Liver (tissue), 9 donors: Measurements from ENCODE around the gene HOXC6. TPM values are rescaled to one million over a fixed set of nuclear protein-coding genes. Genes with fewer than 3 reads are reported as not detected.

ENCODE experiments used
- DNase-seq: peaks from one replicate; pipeline ENCODE4 v3.0.0-alpha.2; 2017; ENCODE audit warnings: low spot score
- H3K27ac ChIP-seq, 2 donors: one replicate each; pipeline ENCODE4 v1.7.0; 2013; ENCODE audit warnings: inconsistent platforms in 2 of 2, low read length in 2 of 2, control low read depth in 1 of 2, low read depth in 1 of 2, mild to moderate bottlenecking in 1 of 2
- H3K27me3 ChIP-seq, 4 donors: one replicate each; pipeline versions ENCODE4 v1.6.1 to v1.7.0; 2013; ENCODE audit warnings: low read length in 3 of 4, inconsistent platforms in 1 of 4, mild to moderate bottlenecking in 1 of 4, moderate library complexity in 1 of 4; ENCODE audit not compliant: control insufficient read depth in 4 of 4, insufficient read depth in 4 of 4
- H3K36me3 ChIP-seq, 4 donors: one replicate each; pipeline versions ENCODE4 v1.6.1 to v1.7.0; 2013; ENCODE audit warnings: low read length in 3 of 4, mild to moderate bottlenecking in 3 of 4, low read depth in 1 of 4, moderate library complexity in 1 of 4; ENCODE audit not compliant: control insufficient read depth in 4 of 4, insufficient read depth in 3 of 4
- H3K4me1 ChIP-seq, 4 donors: one replicate each; pipeline versions ENCODE4 v1.6.1 to v1.7.0; 2013; ENCODE audit warnings: low read length in 3 of 4, mild to moderate bottlenecking in 3 of 4, moderate library complexity in 1 of 4; ENCODE audit not compliant: control insufficient read depth in 4 of 4, insufficient read depth in 4 of 4
- H3K4me3 ChIP-seq, 3 donors: one replicate each; pipeline versions ENCODE4 v1.6.1 to v1.7.0; 2013; ENCODE audit warnings: low read length in 3 of 3, control low read depth in 1 of 3, low read depth in 1 of 3, mild to moderate bottlenecking in 1 of 3
- H3K9ac ChIP-seq, 2 donors: one replicate each; pipeline ENCODE4 v1.7.0; 2013; ENCODE audit warnings: low read length in 2 of 2, mild to moderate bottlenecking in 2 of 2, moderate library complexity in 2 of 2, control low read depth in 1 of 2, low read depth in 1 of 2
- H3K9me3 ChIP-seq, 4 donors: one replicate each; pipeline versions ENCODE4 v1.6.1 to v1.7.0; 2013; ENCODE audit warnings: low read length in 3 of 4; ENCODE audit not compliant: control insufficient read depth in 4 of 4
- CTCF ChIP-seq: fragments of 150-350 bp; IDR thresholded peaks from 2 replicates; pipeline ENCODE4 v1.5.1; 2017; ENCODE audit warnings: improper control_type of control experiment, low read depth, low read length; ENCODE audit not compliant: missing input control
- EGR1 ChIP-seq, 2 donors: IDR thresholded peaks; 2 replicates each; pipeline ENCODE4 v1.6.1; 2016 to 2018; ENCODE audit warnings: antibody characterized with exemption in 2 of 2, low read depth in 2 of 2
- FOXA1 ChIP-seq: IDR thresholded peaks from 2 replicates; pipeline ENCODE4 v1.6.1; 2016; ENCODE audit warnings: antibody characterized with exemption
- HNF4A ChIP-seq, 2 donors: conservative IDR thresholded peaks; 2 replicates each; pipeline ENCODE4 v1.6.1; 2016; ENCODE audit warnings: antibody characterized with exemption in 2 of 2, mild to moderate bottlenecking in 2 of 2
- JUND ChIP-seq, 2 donors: IDR thresholded peaks; 2 replicates each; pipeline ENCODE4 v1.6.1; 2016; ENCODE audit warnings: antibody characterized with exemption in 2 of 2
- NR2F2 ChIP-seq: IDR thresholded peaks from 2 replicates; pipeline ENCODE4 v1.6.1; 2016; ENCODE audit warnings: antibody characterized with exemption
- REST ChIP-seq: IDR thresholded peaks from 2 replicates; pipeline ENCODE4 v1.6.1; 2016; ENCODE audit warnings: antibody characterized with exemption, mild to moderate bottlenecking
- RXRA ChIP-seq, 2 donors: IDR thresholded peaks; 2 replicates each; pipeline ENCODE4 v1.6.1; 2017 to 2018; ENCODE audit warnings: antibody characterized with exemption in 2 of 2, mild to moderate bottlenecking in 1 of 2
- SP1 ChIP-seq: IDR thresholded peaks from 2 replicates; pipeline ENCODE4 v1.6.1; 2018; ENCODE audit warnings: antibody characterized with exemption, mild to moderate bottlenecking
- TAF1 ChIP-seq: conservative IDR thresholded peaks from 2 replicates; pipeline ENCODE4 v1.6.1; 2016; ENCODE audit warnings: antibody characterized with exemption, mild to moderate bottlenecking
- YY1 ChIP-seq: IDR thresholded peaks from 2 replicates; pipeline ENCODE4 v1.6.1; 2016; ENCODE audit warnings: antibody characterized with exemption, mild to moderate bottlenecking
- WGBS: extraction: QIAGEN DNeasy Blood & Tissue Kit; methylation state at CpG from one replicate; pipeline ENCODE4 v1.1.7; 2013; 5-methylcytosine and 5-hydroxymethylcytosine counted together
- polyA plus RNA-seq, 2 donors: library from polyadenylated mRNA; stranded (reverse) in 1 of 2; unstranded in 1 of 2; fragments of 200-250 nt in 1 of 2; fragments of >200 nt in 1 of 2; fragmentation: Nextera tagmentation in 1 of 2; extraction: Ambion mirVana in 1 of 2; gene quantifications; one replicate each; pipeline versions ENCODE4 v1.2.1 to v1.2.3, GENCODE V29; 2013 to 2015
- total RNA-seq, 2 donors: library from RNA; depleted of rRNA; stranded (reverse); fragments of >200 nt; gene quantifications; one replicate each; pipeline ENCODE4 v1.2.3, GENCODE V29; 2014
- TF ChIP-seq, protein P1 (sequence below): IDR thresholded peaks from 2 replicates; pipeline ENCODE4 v1.6.1; 2016; ENCODE audit warnings: antibody characterized with exemption
- TF ChIP-seq, protein P2 (sequence below): IDR thresholded peaks from 2 replicates; pipeline ENCODE4 v1.6.1; 2016; ENCODE audit warnings: antibody characterized with exemption
- TF ChIP-seq, protein P3 (sequence below): IDR thresholded peaks from 2 replicates; pipeline ENCODE4 v1.6.1; 2016; ENCODE audit warnings: antibody characterized with exemption
- donor health status: healthy.
- donor health status: healthy.
- donor health status: healthy.
- donor health status: healthy.
- donor health status: healthy.

The HOXC6 gene
- total and polyA plus RNA-seq, 4 donors = 0.33 TPM; not detected in 3

GRCh38 chr12:54009171-54010052, 18.8 kb upstream of the HOXC6 start:
- no peak for TF ChIP-seq HNF4A (conservative IDR thresholded peaks at IDR 0.05)
- TF ChIP-seq CTCF = no peak
- TF ChIP-seq NR2F2 = no peak
- no peak for TF ChIP-seq FOXA1
- no peak for TF ChIP-seq RXRA (IDR thresholded peaks at IDR 0.05)
- TF ChIP-seq EGR1 (IDR thresholded peaks at IDR 0.05; ENCODE audit: low read depth in 2 of 2) = no peak
- TF ChIP-seq YY1 = no peak
- TF ChIP-seq, protein P1, sequence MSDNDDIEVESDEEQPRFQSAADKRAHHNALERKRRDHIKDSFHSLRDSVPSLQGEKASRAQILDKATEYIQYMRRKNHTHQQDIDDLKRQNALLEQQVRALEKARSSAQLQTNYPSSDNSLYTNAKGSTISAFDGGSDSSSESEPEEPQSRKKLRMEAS = no peak
- TF ChIP-seq, protein P2, sequence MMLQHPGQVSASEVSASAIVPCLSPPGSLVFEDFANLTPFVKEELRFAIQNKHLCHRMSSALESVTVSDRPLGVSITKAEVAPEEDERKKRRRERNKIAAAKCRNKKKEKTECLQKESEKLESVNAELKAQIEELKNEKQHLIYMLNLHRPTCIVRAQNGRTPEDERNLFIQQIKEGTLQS = no peak
- no peak for TF ChIP-seq TAF1
- TF ChIP-seq, protein P3, sequence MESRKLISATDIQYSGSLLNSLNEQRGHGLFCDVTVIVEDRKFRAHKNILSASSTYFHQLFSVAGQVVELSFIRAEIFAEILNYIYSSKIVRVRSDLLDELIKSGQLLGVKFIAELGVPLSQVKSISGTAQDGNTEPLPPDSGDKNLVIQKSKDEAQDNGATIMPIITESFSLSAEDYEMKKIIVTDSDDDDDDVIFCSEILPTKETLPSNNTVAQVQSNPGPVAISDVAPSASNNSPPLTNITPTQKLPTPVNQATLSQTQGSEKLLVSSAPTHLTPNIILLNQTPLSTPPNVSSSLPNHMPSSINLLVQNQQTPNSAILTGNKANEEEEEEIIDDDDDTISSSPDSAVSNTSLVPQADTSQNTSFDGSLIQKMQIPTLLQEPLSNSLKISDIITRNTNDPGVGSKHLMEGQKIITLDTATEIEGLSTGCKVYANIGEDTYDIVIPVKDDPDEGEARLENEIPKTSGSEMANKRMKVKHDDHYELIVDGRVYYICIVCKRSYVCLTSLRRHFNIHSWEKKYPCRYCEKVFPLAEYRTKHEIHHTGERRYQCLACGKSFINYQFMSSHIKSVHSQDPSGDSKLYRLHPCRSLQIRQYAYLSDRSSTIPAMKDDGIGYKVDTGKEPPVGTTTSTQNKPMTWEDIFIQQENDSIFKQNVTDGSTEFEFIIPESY = no peak
- TF ChIP-seq REST = no peak
- no peak for TF ChIP-seq JUND (IDR thresholded peaks at IDR 0.05)
- TF ChIP-seq SP1 = no peak
- Histone ChIP-seq H3K36me3 (no peaks in the 10 kb centered on the region), H3K9ac (no peak overlapping the region), H3K4me3 (peak overlapping the region in 1 of 3 donors; percentile 14), H3K27me3 (peaks cover 0 to 44% (median 24%) of the 10 kb centered on the region in 4 donors), H3K27ac (no peak overlapping the region), H3K9me3 (peaks cover 0 to 5% (median 0%) of the 10 kb centered on the region in 4 donors), H3K4me1 (peaks cover under 1 to 19% (median 11%) of the 10 kb centered on the region in 4 donors)
- DNase-seq = no peak
- 5% methylated on average over 51 of the region's 51 CpGs for WGBS
